Measurements from ENCODE around the gene NUP210L. TPM values are rescaled to one million over a fixed set of nuclear protein-coding genes. Genes with fewer than 3 reads are reported as not detected.

The NUP210L gene
- total RNA-seq = under 1 TPM in 1 of 2 experiments, not detected in 1; 0.04 TPM

- Mint-ChIP-seq H3K27me3 (no peaks in the 10 kb centered on the region), H3K4me3 (no peak within 1 kb of the TSS), H3K27ac (peak within 1 kb of the TSS; percentile 80), H3K9me3 (peaks cover 3% of the 10 kb centered on the region), H3K4me1 (peaks cover 52% of the 10 kb centered on the region), H3K36me3 (peaks cover 47% of the 10 kb centered on the region)
- no peak for DNase-seq
Measured at GRCh38 chr1:154154534-154155191, at the start of gene NUP210L. TSS of gene NUP210L (minus strand) at chr1:154155073.

DNA sequence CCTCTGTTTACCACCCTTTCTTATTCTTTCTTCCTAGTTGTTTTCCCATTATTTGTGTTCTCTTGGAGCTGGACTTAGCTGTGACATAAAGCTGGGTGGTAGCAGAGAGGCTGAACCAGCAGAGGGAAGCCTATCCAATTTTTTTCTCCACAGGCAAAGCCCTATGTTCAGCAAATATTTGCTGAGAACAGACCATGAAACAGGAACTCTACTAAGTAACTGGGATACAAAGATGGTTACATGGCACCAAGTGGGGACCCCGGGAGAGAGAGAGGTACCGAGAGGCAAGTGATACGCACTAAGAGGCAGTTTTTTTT lies 44.6 kb upstream of the NUP210L start:
- H3K4me1 Mint-ChIP-seq = no peaks in the 10 kb centered on the region
- no peaks in the 10 kb centered on the region for H3K9me3 Mint-ChIP-seq
- no peak overlapping the region for H3K4me3 Mint-ChIP-seq
- no peak overlapping the region for H3K27ac Mint-ChIP-seq
- no peak for DNase-seq
- no peaks in the 10 kb centered on the region for H3K27me3 Mint-ChIP-seq
- H3K36me3 Mint-ChIP-seq = no peaks in the 10 kb centered on the region

GRCh38 chr1:154198756-154199562 lies 44.1 kb upstream of the NUP210L start:
- no peak overlapping the region for H3K27ac Mint-ChIP-seq
- no peak overlapping the region for H3K4me3 Mint-ChIP-seq

GRCh38 chr1:154193821-154194220 lies 38.9 kb upstream of the NUP210L start:
- peaks cover 13% of the 10 kb centered on the region for H3K27me3 Mint-ChIP-seq
- no peak overlapping the region for H3K4me3 Mint-ChIP-seq
- H3K9me3 Mint-ChIP-seq = no peaks in the 10 kb centered on the region
- no peaks in the 10 kb centered on the region for H3K36me3 Mint-ChIP-seq
- H3K4me1 Mint-ChIP-seq = peaks cover 5% of the 10 kb centered on the region
- no peak for DNase-seq
- no peak overlapping the region for H3K27ac Mint-ChIP-seq

More at GRCh38 chr1:154198756-154199562, 44.1 kb upstream of the NUP210L start:
- H3K36me3 Mint-ChIP-seq = no peaks in the 10 kb centered on the region
- no peaks in the 10 kb centered on the region for H3K4me1 Mint-ChIP-seq
- DNase-seq = no peak
- H3K27me3 Mint-ChIP-seq = no peaks in the 10 kb centered on the region
- H3K9me3 Mint-ChIP-seq = no peaks in the 10 kb centered on the region

- H3K4me3 Mint-ChIP-seq = no peak overlapping the region
- peaks cover 13% of the 10 kb centered on the region for H3K27me3 Mint-ChIP-seq
- no peaks in the 10 kb centered on the region for H3K36me3 Mint-ChIP-seq
- peaks cover 5% of the 10 kb centered on the region for H3K4me1 Mint-ChIP-seq
- no peak for DNase-seq
- H3K27ac Mint-ChIP-seq = no peak overlapping the region
- no peaks in the 10 kb centered on the region for H3K9me3 Mint-ChIP-seq
Measured at GRCh38 chr1:154192476-154192875, 37.6 kb upstream of the NUP210L start.

DNA sequence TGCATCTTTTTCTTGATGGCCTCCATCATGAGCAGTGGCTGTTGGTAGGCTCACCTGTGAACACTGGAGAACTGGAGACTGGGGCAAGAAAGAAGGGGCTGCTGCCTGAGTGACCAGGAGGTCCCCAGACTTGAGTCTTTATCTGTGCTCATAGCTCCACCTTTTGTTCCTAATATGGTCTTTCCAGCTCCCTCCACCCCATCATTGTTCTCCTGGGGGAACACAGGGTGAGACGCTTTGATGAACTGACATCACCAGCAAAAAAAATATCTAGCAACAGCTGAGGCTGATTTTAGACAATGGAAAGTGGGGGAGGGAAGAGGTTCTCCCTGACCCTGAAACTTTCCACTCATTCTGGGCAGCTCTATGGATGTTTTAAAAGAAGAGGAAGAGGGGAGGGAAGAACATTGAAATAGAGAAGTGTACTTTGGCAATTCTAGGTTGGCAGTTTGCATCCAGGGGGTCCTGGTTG lies 37.2 kb upstream of the NUP210L start, which contains the start of gene TPM3:
Gene TPM3, minus strand, starts transcription at position 111 of the 472 bp plus-strand sequence. Its CDS starts 82 bp downstream, at position 29.
- peaks cover 5% of the 10 kb centered on the region for H3K4me1 Mint-ChIP-seq

DNA sequence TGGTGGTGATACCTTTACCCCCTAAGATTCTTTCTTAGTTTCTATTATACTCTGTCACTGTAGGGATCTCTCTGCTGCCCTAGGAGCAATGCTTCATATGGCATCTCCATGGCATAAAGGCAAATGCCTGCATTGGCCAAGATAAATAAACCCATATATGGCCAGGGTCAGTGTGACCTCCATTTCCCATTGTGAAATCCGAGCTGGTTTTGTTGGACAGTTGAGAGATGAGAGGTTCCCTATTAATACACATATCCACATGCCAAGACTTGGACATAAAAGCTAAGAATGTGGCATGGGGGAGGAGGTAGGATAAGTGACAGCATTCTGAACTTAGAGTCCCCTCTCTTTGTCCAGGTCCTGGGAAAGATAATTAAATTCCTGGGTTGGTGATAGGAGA lies 35.7 kb upstream of the NUP210L start:
- H3K9me3 Mint-ChIP-seq = no peaks in the 10 kb centered on the region
- peaks cover 7% of the 10 kb centered on the region for H3K4me1 Mint-ChIP-seq
- no peak overlapping the region for H3K4me3 Mint-ChIP-seq
- no peaks in the 10 kb centered on the region for H3K36me3 Mint-ChIP-seq
- no peak overlapping the region for H3K27ac Mint-ChIP-seq
- no peak for DNase-seq
- H3K27me3 Mint-ChIP-seq = peaks cover 13% of the 10 kb centered on the region

More for the DNA sequence above, 37.2 kb upstream of the NUP210L start, which contains the start of gene TPM3:
- peak within 1 kb of the TSS; percentile 3 for H3K27ac Mint-ChIP-seq
- no peaks in the 10 kb centered on the region for H3K9me3 Mint-ChIP-seq
- H3K36me3 Mint-ChIP-seq = no peaks in the 10 kb centered on the region
- H3K27me3 Mint-ChIP-seq = peaks cover 13% of the 10 kb centered on the region
- DNase-seq = no peak
- no peak within 1 kb of the TSS for H3K4me3 Mint-ChIP-seq

- Mint-ChIP-seq H3K4me3 (no peak overlapping the region), H3K27ac (no peak overlapping the region), H3K27me3 (peaks cover 5% of the 10 kb centered on the region), H3K9me3 (no peaks in the 10 kb centered on the region), H3K36me3 (peaks cover 5% of the 10 kb centered on the region), H3K4me1 (peaks cover 8% of the 10 kb centered on the region)
- DNase-seq = no peak
Measured at GRCh38 chr1:154186852-154187501, 32.1 kb upstream of the NUP210L start.

- peak; percentile 66 for DNase-seq
- Mint-ChIP-seq H3K4me3 (no peak overlapping the region), H3K27ac (no peak overlapping the region), H3K9me3 (no peaks in the 10 kb centered on the region), H3K4me1 (peaks cover 13% of the 10 kb centered on the region), H3K27me3 (no peaks in the 10 kb centered on the region), H3K36me3 (peaks cover 13% of the 10 kb centered on the region)
Measured at GRCh38 chr1:154186177-154186576, 31.3 kb upstream of the NUP210L start.

- peak; percentile 97 for DNase-seq
- Mint-ChIP-seq H3K27ac (peak overlapping the region; percentile 100), H3K27me3 (no peaks in the 10 kb centered on the region), H3K9me3 (no peaks in the 10 kb centered on the region), H3K36me3 (peaks cover 37% of the 10 kb centered on the region), H3K4me3 (peak overlapping the region; percentile 100), H3K4me1 (peaks cover 41% of the 10 kb centered on the region)
Measured at GRCh38 chr1:154183046-154183915, 28.4 kb upstream of the NUP210L start.

GRCh38 chr1:154182344-154183045 lies 27.6 kb upstream of the NUP210L start:
- DNase-seq = peak; percentile 89
- Mint-ChIP-seq H3K4me1 (peaks cover 49% of the 10 kb centered on the region), H3K9me3 (no peaks in the 10 kb centered on the region), H3K36me3 (peaks cover 41% of the 10 kb centered on the region), H3K4me3 (peak overlapping the region; percentile 100), H3K27ac (peak overlapping the region; percentile 100), H3K27me3 (no peaks in the 10 kb centered on the region)

DNA sequence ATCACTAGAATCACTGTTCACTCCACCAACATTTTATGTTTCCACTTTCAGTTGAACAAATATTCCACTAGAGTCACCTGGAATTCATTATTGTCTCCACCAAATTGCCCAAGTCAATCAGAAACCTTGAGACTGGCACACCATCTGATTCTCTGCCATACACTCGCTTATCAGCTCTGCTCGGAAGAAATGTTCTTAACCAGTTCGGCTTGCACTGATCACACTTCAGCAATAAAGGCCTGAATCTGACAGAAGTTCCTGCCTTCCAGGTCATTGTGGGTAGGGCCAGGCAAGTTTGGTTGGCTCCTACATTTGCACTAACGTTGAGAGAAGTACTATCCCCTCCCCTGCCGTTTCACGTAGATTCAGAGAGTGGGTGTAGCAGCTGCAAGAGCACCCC lies 27.1 kb upstream of the NUP210L start:
- peaks cover 47% of the 10 kb centered on the region for H3K36me3 Mint-ChIP-seq
- peak overlapping the region; percentile 100 for H3K4me3 Mint-ChIP-seq
- DNase-seq = no peak
- no peaks in the 10 kb centered on the region for H3K9me3 Mint-ChIP-seq
- H3K27ac Mint-ChIP-seq = peak overlapping the region; percentile 100
- no peaks in the 10 kb centered on the region for H3K27me3 Mint-ChIP-seq
- peaks cover 55% of the 10 kb centered on the region for H3K4me1 Mint-ChIP-seq

DNA sequence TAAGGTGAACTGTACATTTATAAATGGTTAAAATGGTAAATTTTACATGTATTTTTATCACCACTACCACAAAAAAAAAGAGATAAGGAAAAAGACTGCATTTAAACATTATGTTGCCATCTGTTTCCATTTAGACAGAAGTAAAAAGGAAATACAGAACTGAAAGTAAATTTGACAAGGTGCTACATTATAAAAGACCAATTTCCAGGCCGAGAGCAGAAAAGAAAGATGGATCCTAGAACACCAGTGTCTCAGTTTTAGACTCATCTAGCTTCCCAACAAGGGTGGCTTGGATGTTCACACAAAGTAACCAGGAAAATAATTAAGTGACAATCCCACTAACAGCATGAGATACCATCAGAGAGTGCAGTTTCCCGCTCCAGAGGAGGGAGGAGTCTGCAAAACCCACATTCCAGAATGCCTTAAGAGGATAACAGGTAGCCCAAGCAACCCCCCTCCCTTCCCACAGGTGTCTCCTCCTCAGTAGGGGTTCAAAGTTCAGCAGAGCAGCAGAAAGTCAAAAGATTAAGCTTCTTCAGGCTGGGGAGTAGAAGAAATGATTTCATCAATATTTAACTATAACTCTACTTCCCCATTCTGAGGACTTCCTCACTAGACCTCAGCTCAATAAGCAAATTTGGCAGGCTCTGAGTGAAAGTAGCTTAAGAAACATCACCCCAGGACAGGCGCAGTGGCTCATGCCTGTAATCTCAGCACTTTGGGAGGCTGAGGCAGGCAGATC lies 25.2 kb upstream of the NUP210L start:
- DNase-seq = no peak
- H3K27me3 Mint-ChIP-seq = no peaks in the 10 kb centered on the region
- peaks cover 66% of the 10 kb centered on the region for H3K4me1 Mint-ChIP-seq
- H3K27ac Mint-ChIP-seq = peak overlapping the region; percentile 100
- peaks cover 60% of the 10 kb centered on the region for H3K36me3 Mint-ChIP-seq
- no peaks in the 10 kb centered on the region for H3K9me3 Mint-ChIP-seq
- peak overlapping the region; percentile 100 for H3K4me3 Mint-ChIP-seq
